HEK293T (cell line): ENCODE data around the gene PRPF8.

ENCODE experiments used
- ARNT ChIP-seq: fragments of 450-650 bp; IDR thresholded peaks from 2 replicates; pipeline ENCODE4 v1.6.1; 2017; ENCODE audit warnings: mild to moderate bottlenecking
- BHLHE40 ChIP-seq: fragments of 450-650 bp; IDR thresholded peaks from 2 replicates; pipeline ENCODE4 v1.6.1; 2016; ENCODE audit warnings: mild to moderate bottlenecking, moderate library complexity, borderline replicate concordance
- FOXA1 ChIP-seq: fragments of 450-650 bp; IDR thresholded peaks from 2 replicates; pipeline ENCODE4 v1.6.1; 2016; ENCODE audit warnings: mild to moderate bottlenecking
- FOXK2 ChIP-seq: fragments of 450-650 bp; IDR thresholded peaks from 2 replicates; pipeline ENCODE4 v1.6.1; 2016; ENCODE audit warnings: mild to moderate bottlenecking
- FOXM1 ChIP-seq: fragments of 450-650 bp; IDR thresholded peaks from 2 replicates; pipeline ENCODE4 v1.6.1; 2017; ENCODE audit warnings: mild to moderate bottlenecking, borderline replicate concordance
- HDGF ChIP-seq: fragments of 450-650 bp; IDR thresholded peaks from 2 replicates; pipeline ENCODE4 v1.6.1; 2017; ENCODE audit warnings: antibody characterized with exemption, borderline replicate concordance
- L3MBTL2 ChIP-seq: fragments of 450-650 bp; conservative IDR thresholded peaks from 2 replicates; pipeline ENCODE4 v1.6.1; 2016; ENCODE audit warnings: mild to moderate bottlenecking
- NFRKB ChIP-seq: fragments of 450-650 bp; IDR thresholded peaks from 2 replicates; pipeline ENCODE4 v1.6.1; 2016; ENCODE audit warnings: mild to moderate bottlenecking, moderate library complexity
- SP1 ChIP-seq: fragments of 450-650 bp; IDR thresholded peaks from 2 replicates; pipeline ENCODE4 v1.6.1; 2017
- ZNF384 ChIP-seq: fragments of 450-650 bp; IDR thresholded peaks from 2 replicates; pipeline ENCODE4 v1.6.1; 2016

- TF ChIP-seq BHLHE40 (no peak), ARNT (no peak), FOXM1 (no peak), ZNF384 (no peak), FOXA1 (no peak), NFRKB (no peak), FOXK2 (no peak), HDGF (no peak), L3MBTL2 (no peak), SP1 (no peak)
Observed at GRCh38 chr17:1643999-1644492, 40.6 kb downstream of the PRPF8 start.
